Esophagus muscularis mucosa (tissue), 3 donors: ENCODE data around the gene TAF10.

Experiments used
- EP300 ChIP-seq: sonication (generic); formaldehyde crosslinking; IDR thresholded peaks from one replicate; pipeline ENCODE4 v1.6.1; 2017; ENCODE audit warnings: antibody characterized with exemption
- TF ChIP-seq, protein P1 (sequence below), 3 experiments: fragments of 200-600 bp in 2 of 3; fragments of 450-650 bp in 1 of 3; sonication (generic) in 2 of 3; IDR thresholded peaks; one replicate each; pipeline ENCODE4 v1.5.1; 2017 to 2019; ENCODE audit warnings: antibody characterized with exemption in 3 of 3, mild to moderate bottlenecking in 2 of 3, moderate library complexity in 1 of 3

DNA sequence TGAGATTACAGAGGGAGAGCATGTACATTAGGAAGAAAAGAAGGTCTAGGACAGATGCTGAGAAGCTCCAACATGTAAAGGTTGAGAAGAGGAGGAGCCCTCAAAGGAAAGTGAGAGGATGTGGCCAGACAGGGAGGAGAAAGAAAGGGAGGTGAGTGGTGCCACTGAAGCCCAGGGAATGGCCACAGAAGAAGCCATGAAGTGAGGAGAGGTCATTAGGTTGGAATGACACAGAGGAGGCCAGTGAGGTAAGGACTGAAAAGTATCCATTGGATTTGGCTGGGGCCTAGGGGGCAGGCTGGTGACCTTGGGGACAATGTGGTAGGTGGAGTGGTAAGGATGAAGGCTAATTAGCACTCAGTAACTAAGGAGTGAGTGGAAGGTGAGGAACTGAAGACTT, 46.6 kb upstream of the TAF10 start:
- TF ChIP-seq EP300: no peak
- TF ChIP-seq, protein P1, sequence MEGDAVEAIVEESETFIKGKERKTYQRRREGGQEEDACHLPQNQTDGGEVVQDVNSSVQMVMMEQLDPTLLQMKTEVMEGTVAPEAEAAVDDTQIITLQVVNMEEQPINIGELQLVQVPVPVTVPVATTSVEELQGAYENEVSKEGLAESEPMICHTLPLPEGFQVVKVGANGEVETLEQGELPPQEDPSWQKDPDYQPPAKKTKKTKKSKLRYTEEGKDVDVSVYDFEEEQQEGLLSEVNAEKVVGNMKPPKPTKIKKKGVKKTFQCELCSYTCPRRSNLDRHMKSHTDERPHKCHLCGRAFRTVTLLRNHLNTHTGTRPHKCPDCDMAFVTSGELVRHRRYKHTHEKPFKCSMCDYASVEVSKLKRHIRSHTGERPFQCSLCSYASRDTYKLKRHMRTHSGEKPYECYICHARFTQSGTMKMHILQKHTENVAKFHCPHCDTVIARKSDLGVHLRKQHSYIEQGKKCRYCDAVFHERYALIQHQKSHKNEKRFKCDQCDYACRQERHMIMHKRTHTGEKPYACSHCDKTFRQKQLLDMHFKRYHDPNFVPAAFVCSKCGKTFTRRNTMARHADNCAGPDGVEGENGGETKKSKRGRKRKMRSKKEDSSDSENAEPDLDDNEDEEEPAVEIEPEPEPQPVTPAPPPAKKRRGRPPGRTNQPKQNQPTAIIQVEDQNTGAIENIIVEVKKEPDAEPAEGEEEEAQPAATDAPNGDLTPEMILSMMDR (IDR thresholded peaks at IDR 0.05): no peak
